Measurements from ENCODE around the gene SLC25A23. TPM values are rescaled to one million over a fixed set of nuclear protein-coding genes. Genes with fewer than 3 reads are reported as not detected.

Gene SLC25A23
- total RNA-seq, 1 experiment from 2014 or later: 89.5 TPM

DNA sequence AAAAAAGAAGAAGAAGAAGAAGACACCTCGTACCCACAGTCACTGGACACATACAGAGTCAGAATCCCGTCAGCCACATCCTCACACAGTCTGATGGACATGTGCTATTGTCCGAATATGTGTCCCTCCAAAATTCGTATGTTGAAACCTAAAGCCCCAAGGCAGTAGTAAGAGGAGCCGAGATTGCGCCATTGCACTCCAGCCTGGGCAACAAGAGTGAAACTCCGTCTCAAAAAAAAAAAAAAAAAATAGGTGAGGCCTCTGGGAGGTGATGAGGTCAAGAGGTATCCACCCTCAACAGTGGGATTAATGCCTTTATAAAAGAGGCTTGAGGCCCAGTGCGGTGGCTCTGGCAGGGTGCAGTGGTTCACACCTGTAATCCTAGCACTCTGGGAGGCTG is 24.6 kb upstream of the SLC25A23 start:
- Histone ChIP-seq H3K27me3 (ENCODE audit: insufficient read depth, low read length) (no peaks in the 10 kb centered on the region), H3K9ac (ENCODE audit: low read length) (no peak overlapping the region), H3K4me3 (replicated peaks in 1 of 2; ENCODE audit: low read depth in 1 of 2, low read length in 2 of 2) (no peak overlapping the region), H3K79me2 (ENCODE audit: insufficient read depth, low read length) (no peaks in the 10 kb centered on the region), H3K4me2 (ENCODE audit: low read length) (no peak overlapping the region), H3K9me3 (ENCODE audit: control insufficient read depth in 1 of 2, insufficient read depth in 1 of 2, low read depth in 1 of 2, low read length in 2 of 2) (no peaks in the 10 kb centered on the region), H3K36me3 (ENCODE audit: control insufficient read depth in 1 of 2, insufficient read depth in 2 of 2, low read length in 2 of 2) (no peaks in the 10 kb centered on the region), H2AFZ (ENCODE audit: low read depth, low read length, poor library complexity, severe bottlenecking) (no peak overlapping the region), H3K9me2 (ENCODE audit: insufficient read depth) (no peaks in the 10 kb centered on the region), H3K27ac (ENCODE audit: low read depth, low read length) (no peak overlapping the region), H4K20me1 (ENCODE audit: insufficient read depth) (no peaks in the 10 kb centered on the region), H3K4me1 (ENCODE audit: control insufficient read depth in 1 of 2, insufficient read depth in 2 of 2, low read length in 2 of 2) (peaks cover 0 to 8% of the 10 kb centered on the region in 2 experiments; a peak in 1 of 4 replicates)
- BruUV-seq (replicated peaks): no TSS peak
- no peak for ATAC-seq
- POLR2A ChIA-PET: no interaction called here
- no peak for DNase-seq (ENCODE audit: low read depth, low spot score)
- CTCF ChIA-PET: no interaction called here
- intact Hi-C loops (cut with micrococcal nuclease): no loop called here
- TF ChIP-seq, protein P1, sequence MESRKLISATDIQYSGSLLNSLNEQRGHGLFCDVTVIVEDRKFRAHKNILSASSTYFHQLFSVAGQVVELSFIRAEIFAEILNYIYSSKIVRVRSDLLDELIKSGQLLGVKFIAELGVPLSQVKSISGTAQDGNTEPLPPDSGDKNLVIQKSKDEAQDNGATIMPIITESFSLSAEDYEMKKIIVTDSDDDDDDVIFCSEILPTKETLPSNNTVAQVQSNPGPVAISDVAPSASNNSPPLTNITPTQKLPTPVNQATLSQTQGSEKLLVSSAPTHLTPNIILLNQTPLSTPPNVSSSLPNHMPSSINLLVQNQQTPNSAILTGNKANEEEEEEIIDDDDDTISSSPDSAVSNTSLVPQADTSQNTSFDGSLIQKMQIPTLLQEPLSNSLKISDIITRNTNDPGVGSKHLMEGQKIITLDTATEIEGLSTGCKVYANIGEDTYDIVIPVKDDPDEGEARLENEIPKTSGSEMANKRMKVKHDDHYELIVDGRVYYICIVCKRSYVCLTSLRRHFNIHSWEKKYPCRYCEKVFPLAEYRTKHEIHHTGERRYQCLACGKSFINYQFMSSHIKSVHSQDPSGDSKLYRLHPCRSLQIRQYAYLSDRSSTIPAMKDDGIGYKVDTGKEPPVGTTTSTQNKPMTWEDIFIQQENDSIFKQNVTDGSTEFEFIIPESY (IDR thresholded peaks at IDR 0.05; ENCODE audit: extremely low read depth, insufficient replicate concordance, low read length): no peak
- RAD21 ChIA-PET (ENCODE audit: low non-redundant PET in 1 of 2, low total read pairs in 2 of 2, uncharacterized antibody in 2 of 2, unreplicated experiment in 2 of 2): no interaction called here

DNA sequence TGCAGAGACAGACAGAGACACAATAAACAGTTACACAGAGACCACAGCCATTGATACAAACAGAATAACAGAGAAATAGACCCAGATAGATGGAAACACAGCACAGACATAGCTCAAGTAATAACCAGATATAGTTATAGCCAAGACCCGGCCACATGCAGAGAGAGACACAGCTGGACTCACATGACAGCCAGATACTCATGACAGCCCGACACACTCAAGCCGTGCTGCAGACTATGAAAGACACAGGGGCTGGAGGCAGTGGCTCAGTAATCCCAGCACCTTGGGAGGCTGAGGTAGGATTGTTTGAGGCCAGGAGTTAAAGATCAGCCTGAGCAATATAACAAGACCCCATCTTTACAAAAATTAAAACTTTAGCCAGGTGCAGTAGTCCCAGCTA is 23.6 kb upstream of the SLC25A23 start:
- Histone ChIP-seq H3K4me1 (ENCODE audit: control insufficient read depth in 1 of 2, insufficient read depth in 2 of 2, low read length in 2 of 2) (peaks cover 0 to 8% of the 10 kb centered on the region in 2 experiments; a peak in 1 of 4 replicates), H3K4me2 (ENCODE audit: low read length) (no peak overlapping the region), H3K27ac (ENCODE audit: low read depth, low read length) (no peak overlapping the region), H2AFZ (ENCODE audit: low read depth, low read length, poor library complexity, severe bottlenecking) (no peak overlapping the region), H4K20me1 (ENCODE audit: insufficient read depth) (no peaks in the 10 kb centered on the region), H3K79me2 (ENCODE audit: insufficient read depth, low read length) (no peaks in the 10 kb centered on the region), H3K9ac (ENCODE audit: low read length) (no peak overlapping the region), H3K9me3 (ENCODE audit: control insufficient read depth in 1 of 2, insufficient read depth in 1 of 2, low read depth in 1 of 2, low read length in 2 of 2) (no peaks in the 10 kb centered on the region), H3K9me2 (ENCODE audit: insufficient read depth) (no peaks in the 10 kb centered on the region), H3K36me3 (ENCODE audit: control insufficient read depth in 1 of 2, insufficient read depth in 2 of 2, low read length in 2 of 2) (no peaks in the 10 kb centered on the region), H3K4me3 (replicated peaks in 1 of 2; ENCODE audit: low read depth in 1 of 2, low read length in 2 of 2) (no peak overlapping the region), H3K27me3 (ENCODE audit: insufficient read depth, low read length) (no peaks in the 10 kb centered on the region)
- DNase-seq (ENCODE audit: low read depth, low spot score) (no peak), ATAC-seq (no peak)
- ChIA-PET CTCF (no interaction called here), POLR2A (no interaction called here), RAD21 (ENCODE audit: low non-redundant PET in 1 of 2, low total read pairs in 2 of 2, uncharacterized antibody in 2 of 2, unreplicated experiment in 2 of 2) (no interaction called here)
- no TSS peak for BruUV-seq (replicated peaks)
- intact Hi-C loops (cut with micrococcal nuclease): no loop called here
- TF ChIP-seq, protein P2, sequence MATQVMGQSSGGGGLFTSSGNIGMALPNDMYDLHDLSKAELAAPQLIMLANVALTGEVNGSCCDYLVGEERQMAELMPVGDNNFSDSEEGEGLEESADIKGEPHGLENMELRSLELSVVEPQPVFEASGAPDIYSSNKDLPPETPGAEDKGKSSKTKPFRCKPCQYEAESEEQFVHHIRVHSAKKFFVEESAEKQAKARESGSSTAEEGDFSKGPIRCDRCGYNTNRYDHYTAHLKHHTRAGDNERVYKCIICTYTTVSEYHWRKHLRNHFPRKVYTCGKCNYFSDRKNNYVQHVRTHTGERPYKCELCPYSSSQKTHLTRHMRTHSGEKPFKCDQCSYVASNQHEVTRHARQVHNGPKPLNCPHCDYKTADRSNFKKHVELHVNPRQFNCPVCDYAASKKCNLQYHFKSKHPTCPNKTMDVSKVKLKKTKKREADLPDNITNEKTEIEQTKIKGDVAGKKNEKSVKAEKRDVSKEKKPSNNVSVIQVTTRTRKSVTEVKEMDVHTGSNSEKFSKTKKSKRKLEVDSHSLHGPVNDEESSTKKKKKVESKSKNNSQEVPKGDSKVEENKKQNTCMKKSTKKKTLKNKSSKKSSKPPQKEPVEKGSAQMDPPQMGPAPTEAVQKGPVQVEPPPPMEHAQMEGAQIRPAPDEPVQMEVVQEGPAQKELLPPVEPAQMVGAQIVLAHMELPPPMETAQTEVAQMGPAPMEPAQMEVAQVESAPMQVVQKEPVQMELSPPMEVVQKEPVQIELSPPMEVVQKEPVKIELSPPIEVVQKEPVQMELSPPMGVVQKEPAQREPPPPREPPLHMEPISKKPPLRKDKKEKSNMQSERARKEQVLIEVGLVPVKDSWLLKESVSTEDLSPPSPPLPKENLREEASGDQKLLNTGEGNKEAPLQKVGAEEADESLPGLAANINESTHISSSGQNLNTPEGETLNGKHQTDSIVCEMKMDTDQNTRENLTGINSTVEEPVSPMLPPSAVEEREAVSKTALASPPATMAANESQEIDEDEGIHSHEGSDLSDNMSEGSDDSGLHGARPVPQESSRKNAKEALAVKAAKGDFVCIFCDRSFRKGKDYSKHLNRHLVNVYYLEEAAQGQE (IDR thresholded peaks at IDR 0.05; ENCODE audit: low read depth): no peak
- no peak for TF ChIP-seq POLR2A (IDR thresholded peaks at IDR 0.05; ENCODE audit: borderline replicate concordance, extremely low read depth, insufficient read depth, insufficient read length)
- TF ChIP-seq, protein P3, sequence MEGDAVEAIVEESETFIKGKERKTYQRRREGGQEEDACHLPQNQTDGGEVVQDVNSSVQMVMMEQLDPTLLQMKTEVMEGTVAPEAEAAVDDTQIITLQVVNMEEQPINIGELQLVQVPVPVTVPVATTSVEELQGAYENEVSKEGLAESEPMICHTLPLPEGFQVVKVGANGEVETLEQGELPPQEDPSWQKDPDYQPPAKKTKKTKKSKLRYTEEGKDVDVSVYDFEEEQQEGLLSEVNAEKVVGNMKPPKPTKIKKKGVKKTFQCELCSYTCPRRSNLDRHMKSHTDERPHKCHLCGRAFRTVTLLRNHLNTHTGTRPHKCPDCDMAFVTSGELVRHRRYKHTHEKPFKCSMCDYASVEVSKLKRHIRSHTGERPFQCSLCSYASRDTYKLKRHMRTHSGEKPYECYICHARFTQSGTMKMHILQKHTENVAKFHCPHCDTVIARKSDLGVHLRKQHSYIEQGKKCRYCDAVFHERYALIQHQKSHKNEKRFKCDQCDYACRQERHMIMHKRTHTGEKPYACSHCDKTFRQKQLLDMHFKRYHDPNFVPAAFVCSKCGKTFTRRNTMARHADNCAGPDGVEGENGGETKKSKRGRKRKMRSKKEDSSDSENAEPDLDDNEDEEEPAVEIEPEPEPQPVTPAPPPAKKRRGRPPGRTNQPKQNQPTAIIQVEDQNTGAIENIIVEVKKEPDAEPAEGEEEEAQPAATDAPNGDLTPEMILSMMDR (IDR thresholded peaks at IDR 0.05 in 2 of 3, conservative IDR thresholded peaks at IDR 0.05 in 1 of 3; ENCODE audit: borderline replicate concordance in 1 of 3, insufficient read depth in 1 of 3, low read depth in 2 of 3, low read length in 2 of 3): no peak
- no peak for TF ChIP-seq TCF7L2 (IDR thresholded peaks at IDR 0.05; ENCODE audit: borderline replicate concordance, extremely low read depth, insufficient read depth, insufficient read length)
- TF ChIP-seq FOSL1 (IDR thresholded peaks at IDR 0.05; ENCODE audit: low read depth): no peak
- TF ChIP-seq, protein P4, sequence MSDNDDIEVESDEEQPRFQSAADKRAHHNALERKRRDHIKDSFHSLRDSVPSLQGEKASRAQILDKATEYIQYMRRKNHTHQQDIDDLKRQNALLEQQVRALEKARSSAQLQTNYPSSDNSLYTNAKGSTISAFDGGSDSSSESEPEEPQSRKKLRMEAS (IDR thresholded peaks at IDR 0.05): no peak
- no peak for TF ChIP-seq EZH2 (IDR thresholded peaks at IDR 0.05)
- no peak for TF ChIP-seq EZH2phosphoT487 (IDR thresholded peaks at IDR 0.05; ENCODE audit: borderline replicate concordance)
- no peak for TF ChIP-seq ZFX (IDR thresholded peaks at IDR 0.05)
- no peak for TF ChIP-seq ZNF274 (IDR thresholded peaks at IDR 0.05; ENCODE audit: low read depth, low read length)
- no peak for TF ChIP-seq ELF1 (IDR thresholded peaks at IDR 0.05; ENCODE audit: borderline replicate concordance, low read depth)
- TF ChIP-seq SRF (IDR thresholded peaks at IDR 0.05; ENCODE audit: low read depth): no peak

All from HCT116 (cell line).